ENCODE data around the gene PKNOX2.

Gene PKNOX2

DNA sequence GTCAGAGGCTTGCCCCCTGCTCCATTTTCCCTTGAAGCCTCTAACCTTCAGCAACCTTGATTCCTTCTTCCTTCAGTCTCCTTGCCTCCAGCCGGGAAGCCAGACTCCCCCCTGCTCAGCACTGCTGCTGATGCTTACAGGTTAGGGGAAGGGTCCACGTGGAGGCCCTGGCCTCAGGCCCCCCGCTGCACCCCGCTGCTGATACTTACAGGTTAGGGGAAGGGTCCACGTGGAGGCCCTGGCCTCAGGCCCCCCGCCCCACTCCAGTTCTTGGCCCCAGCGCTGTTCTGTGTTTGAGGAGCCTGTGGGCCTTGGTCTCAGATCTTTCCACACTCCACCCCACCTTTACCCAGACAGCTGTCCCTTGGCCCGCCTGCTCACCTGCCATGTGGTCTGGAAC is 25.6 kb upstream of the PKNOX2 start:
- H3K9me3 ChIP-seq (ENCODE audit: control insufficient read depth, insufficient read depth, low read length), result no peaks in the 10 kb centered on the region
- no peak overlapping the region for H3K27ac ChIP-seq (ENCODE audit: low read length)
- no peaks in the 10 kb centered on the region for H3K36me3 ChIP-seq (ENCODE audit: control insufficient read depth, insufficient read depth, low read length)
- peaks cover 15% of the 10 kb centered on the region; the same call in 1 of the 2 replicates for H3K27me3 ChIP-seq (ENCODE audit: control insufficient read depth, insufficient read depth, low read length)
- no peak for DNase-seq (ENCODE audit: low read depth, low spot score)
- no CpG with 5 or more reads among the region's 8 CpGs for WGBS (ENCODE audit: insufficient coverage, insufficient read length)
- no peak overlapping the region for H3K4me3 ChIP-seq (ENCODE audit: low read length)
- peaks cover 9% of the 10 kb centered on the region for H3K4me1 ChIP-seq (ENCODE audit: control insufficient read depth, insufficient read depth, low read length)

DNA sequence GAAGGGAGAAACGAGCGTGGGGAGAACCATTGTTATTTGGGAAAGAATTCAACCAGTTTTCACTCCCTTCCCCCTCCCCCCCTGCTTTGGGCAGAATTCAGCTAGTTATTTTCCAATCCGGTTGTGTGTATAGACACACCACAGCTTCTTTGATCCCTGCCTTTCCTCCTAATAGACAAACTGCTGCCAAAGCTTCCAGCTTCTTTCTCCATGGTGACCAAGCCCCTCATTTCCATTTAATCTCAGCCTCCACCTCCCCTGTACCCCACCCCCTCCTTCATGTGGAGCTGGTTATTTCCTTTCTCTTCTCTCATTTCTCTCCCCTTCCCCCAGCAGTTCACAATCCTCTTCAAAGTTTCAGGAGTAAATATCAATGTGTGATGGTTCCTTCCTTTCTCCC is 24.8 kb upstream of the PKNOX2 start:
- H3K9me3 ChIP-seq (ENCODE audit: control insufficient read depth, insufficient read depth, low read length), result no peaks in the 10 kb centered on the region
- H3K36me3 ChIP-seq (ENCODE audit: control insufficient read depth, insufficient read depth, low read length), result no peaks in the 10 kb centered on the region
- no peak overlapping the region for H3K27ac ChIP-seq (ENCODE audit: low read length)
- peaks cover 9% of the 10 kb centered on the region for H3K4me1 ChIP-seq (ENCODE audit: control insufficient read depth, insufficient read depth, low read length)
- no peak for DNase-seq (ENCODE audit: low read depth, low spot score)
- peaks cover 17% of the 10 kb centered on the region; the same call in 1 of the 2 replicates for H3K27me3 ChIP-seq (ENCODE audit: control insufficient read depth, insufficient read depth, low read length)
- no peak overlapping the region for H3K4me3 ChIP-seq (ENCODE audit: low read length)
- WGBS (ENCODE audit: insufficient coverage, insufficient read length), result no CpG with 5 or more reads among the region's 3 CpGs

DNA sequence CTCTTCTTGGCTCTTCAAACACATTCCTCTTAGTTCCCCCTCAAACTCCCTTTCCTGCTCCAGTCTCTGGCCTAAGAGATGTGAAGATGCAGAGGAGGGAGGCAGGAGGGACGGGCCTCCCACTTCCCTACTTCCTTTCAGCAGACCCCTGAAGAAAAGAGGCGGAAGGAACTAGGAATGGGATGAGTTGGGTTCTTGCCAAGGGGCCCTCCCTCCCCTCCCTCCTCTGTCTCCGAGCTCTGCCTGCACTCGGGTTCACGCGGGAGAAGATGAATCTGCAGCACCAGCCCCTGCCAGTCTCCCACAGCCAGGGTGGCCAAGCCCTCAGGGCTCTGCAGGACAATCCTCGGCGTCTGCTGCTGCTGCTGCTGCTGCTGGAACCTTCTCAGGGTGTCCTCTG is 24.3 kb upstream of the PKNOX2 start:
- Histone ChIP-seq H3K9me3 (ENCODE audit: control insufficient read depth, insufficient read depth, low read length) (no peaks in the 10 kb centered on the region), H3K4me3 (ENCODE audit: low read length) (no peak overlapping the region), H3K4me1 (ENCODE audit: control insufficient read depth, insufficient read depth, low read length) (peaks cover 9% of the 10 kb centered on the region), H3K27me3 (ENCODE audit: control insufficient read depth, insufficient read depth, low read length) (peaks cover 17% of the 10 kb centered on the region; the same call in 1 of the 2 replicates), H3K27ac (ENCODE audit: low read length) (no peak overlapping the region), H3K36me3 (ENCODE audit: control insufficient read depth, insufficient read depth, low read length) (no peaks in the 10 kb centered on the region)
- WGBS (ENCODE audit: insufficient coverage, insufficient read length), result no CpG with 5 or more reads among the region's 8 CpGs
- DNase-seq (ENCODE audit: low read depth, low spot score), result no peak

DNA sequence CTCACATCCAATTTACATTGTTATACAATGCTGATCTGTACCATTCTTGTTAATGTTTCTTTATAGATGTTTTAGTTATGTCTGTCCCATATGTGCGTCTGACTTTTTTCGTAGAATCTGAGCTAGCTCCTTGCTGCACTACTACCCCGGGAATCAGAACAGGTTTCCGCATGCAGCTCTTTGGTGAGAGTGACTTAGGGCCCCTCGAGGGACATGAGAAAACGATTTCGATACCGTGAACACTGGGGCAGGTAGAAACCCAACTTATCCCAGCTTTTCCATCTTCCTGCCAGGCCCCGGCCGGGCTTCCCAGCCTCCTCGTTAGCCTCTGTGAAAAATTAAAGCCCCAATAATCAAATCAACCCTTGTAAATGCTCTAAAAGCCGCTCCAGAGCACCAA is 23.4 kb upstream of the PKNOX2 start:
- H3K36me3 ChIP-seq (ENCODE audit: control insufficient read depth, insufficient read depth, low read length), result no peaks in the 10 kb centered on the region
- no CpG with 5 or more reads among the region's 12 CpGs for WGBS (ENCODE audit: insufficient coverage, insufficient read length)
- H3K9me3 ChIP-seq (ENCODE audit: control insufficient read depth, insufficient read depth, low read length), result no peaks in the 10 kb centered on the region
- H3K4me3 ChIP-seq (ENCODE audit: low read length), result no peak overlapping the region
- H3K27me3 ChIP-seq (ENCODE audit: control insufficient read depth, insufficient read depth, low read length), result peaks cover 17% of the 10 kb centered on the region; the same call in 1 of the 2 replicates
- peaks cover 9% of the 10 kb centered on the region for H3K4me1 ChIP-seq (ENCODE audit: control insufficient read depth, insufficient read depth, low read length)
- DNase-seq (ENCODE audit: low read depth, low spot score), result no peak
- no peak overlapping the region for H3K27ac ChIP-seq (ENCODE audit: low read length)

DNA sequence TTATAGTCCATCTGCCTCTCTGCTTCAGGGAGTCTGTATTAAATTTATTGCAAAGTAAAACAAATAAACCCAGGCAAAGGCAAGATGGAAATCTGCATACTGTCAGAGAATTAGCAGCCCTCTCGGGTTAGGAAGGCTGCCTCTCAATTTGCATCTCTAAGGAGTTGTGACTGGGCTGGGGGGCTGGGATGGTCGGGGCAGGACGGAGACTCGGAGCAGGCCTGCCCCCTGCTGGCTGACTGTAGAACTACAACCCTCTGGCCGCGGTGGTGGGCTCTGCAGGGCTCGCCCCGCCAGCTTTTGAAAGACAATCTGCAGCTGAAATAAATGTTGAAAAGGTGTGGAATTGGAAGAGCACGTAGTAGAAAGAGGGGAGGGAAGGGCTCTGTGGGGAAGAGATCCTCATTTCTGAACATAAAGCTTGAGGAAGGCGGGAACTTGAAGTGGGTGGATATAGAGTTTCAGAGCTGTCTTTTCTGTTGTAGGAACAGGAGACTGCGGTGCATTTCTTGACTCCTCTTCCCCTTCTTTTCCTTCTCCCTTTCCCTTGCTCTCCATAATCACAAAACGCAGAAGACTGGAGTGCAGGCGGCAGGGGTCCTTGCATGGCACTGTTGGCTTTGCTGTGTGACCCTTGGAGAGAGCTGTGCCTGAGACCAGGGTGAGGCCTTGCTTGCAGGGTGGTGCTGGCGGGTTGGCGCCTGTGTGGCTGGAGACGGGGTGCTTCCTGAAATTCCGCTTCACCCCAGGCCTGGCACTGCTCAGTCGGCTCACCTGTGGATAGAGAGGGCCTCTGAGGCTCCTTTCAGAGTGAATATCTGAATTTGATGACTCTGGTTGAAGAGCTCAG is 22.6 kb upstream of the PKNOX2 start:
- Histone ChIP-seq H3K9me3 (ENCODE audit: control insufficient read depth, insufficient read depth, low read length) (no peaks in the 10 kb centered on the region), H3K27me3 (ENCODE audit: control insufficient read depth, insufficient read depth, low read length) (peaks cover 17% of the 10 kb centered on the region; the same call in 1 of the 2 replicates), H3K4me3 (ENCODE audit: low read length) (no peak overlapping the region), H3K36me3 (ENCODE audit: control insufficient read depth, insufficient read depth, low read length) (no peaks in the 10 kb centered on the region), H3K27ac (ENCODE audit: low read length) (no peak overlapping the region), H3K4me1 (ENCODE audit: control insufficient read depth, insufficient read depth, low read length) (peaks cover 9% of the 10 kb centered on the region)
- WGBS (ENCODE audit: insufficient coverage, insufficient read length), result no CpG with 5 or more reads among the region's 18 CpGs
- peak; percentile 64 for DNase-seq (ENCODE audit: low read depth, low spot score)

DNA sequence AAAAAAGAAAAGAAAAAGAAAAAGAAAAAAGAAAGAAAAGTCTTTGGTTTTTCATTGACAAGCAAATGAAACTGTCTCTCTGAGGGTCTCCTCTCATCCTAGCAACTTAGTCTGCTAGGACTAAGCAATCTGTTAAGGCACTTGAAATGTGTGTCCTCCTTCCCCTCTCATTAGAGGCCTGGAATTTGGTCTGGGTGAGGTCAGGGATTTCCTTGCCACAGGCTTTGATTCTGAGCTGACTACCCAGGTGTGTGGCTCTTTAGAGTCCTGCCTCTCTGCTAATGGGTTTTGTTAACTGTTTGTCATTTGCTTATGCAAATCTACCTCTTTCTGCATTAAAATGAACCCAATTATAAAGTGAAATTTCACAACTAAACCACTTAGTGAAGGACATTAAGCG is 18.3 kb upstream of the PKNOX2 start:
- no peak overlapping the region for H3K4me3 ChIP-seq (ENCODE audit: low read length)
- H3K9me3 ChIP-seq (ENCODE audit: control insufficient read depth, insufficient read depth, low read length), result no peaks in the 10 kb centered on the region
- peaks cover 2% of the 10 kb centered on the region; the same call in 1 of the 2 replicates for H3K27me3 ChIP-seq (ENCODE audit: control insufficient read depth, insufficient read depth, low read length)
- H3K4me1 ChIP-seq (ENCODE audit: control insufficient read depth, insufficient read depth, low read length), result peaks cover 4% of the 10 kb centered on the region; the same call in 1 of the 2 replicates
- DNase-seq (ENCODE audit: low read depth, low spot score), result no peak
- WGBS (ENCODE audit: insufficient coverage, insufficient read length), result no CpG with 5 or more reads among the region's 1 CpG
- no peak overlapping the region for H3K27ac ChIP-seq (ENCODE audit: low read length)
- H3K36me3 ChIP-seq (ENCODE audit: control insufficient read depth, insufficient read depth, low read length), result no peaks in the 10 kb centered on the region

DNA sequence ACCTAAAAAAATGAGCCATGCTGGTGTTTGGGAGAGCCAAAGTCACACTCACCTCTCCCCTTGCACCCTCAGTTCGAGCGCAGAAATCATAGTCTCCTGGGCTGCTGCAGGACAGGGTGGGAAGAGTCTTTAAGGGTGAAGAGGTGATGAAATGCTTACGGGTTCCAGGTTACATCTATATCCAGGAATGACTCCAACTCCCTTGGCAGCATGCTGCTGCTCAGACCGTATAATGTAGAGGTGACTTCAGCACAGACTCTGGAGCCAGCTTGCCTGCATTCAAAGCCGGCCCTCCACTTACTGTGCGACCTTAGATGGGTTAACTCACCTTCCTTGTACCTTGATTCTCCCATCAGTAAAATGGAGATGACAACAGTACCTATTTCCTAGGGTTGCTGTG is 17.3 kb upstream of the PKNOX2 start:
- DNase-seq (ENCODE audit: low read depth, low spot score), result no peak
- Histone ChIP-seq H3K4me1 (ENCODE audit: control insufficient read depth, insufficient read depth, low read length) (peaks cover 2% of the 10 kb centered on the region; the same call in 1 of the 2 replicates), H3K27me3 (ENCODE audit: control insufficient read depth, insufficient read depth, low read length) (peaks cover 2% of the 10 kb centered on the region; the same call in 1 of the 2 replicates), H3K27ac (ENCODE audit: low read length) (no peak overlapping the region), H3K9me3 (ENCODE audit: control insufficient read depth, insufficient read depth, low read length) (no peaks in the 10 kb centered on the region), H3K4me3 (ENCODE audit: low read length) (no peak overlapping the region), H3K36me3 (ENCODE audit: control insufficient read depth, insufficient read depth, low read length) (no peaks in the 10 kb centered on the region)
- no CpG with 5 or more reads among the region's 6 CpGs for WGBS (ENCODE audit: insufficient coverage, insufficient read length)

DNA sequence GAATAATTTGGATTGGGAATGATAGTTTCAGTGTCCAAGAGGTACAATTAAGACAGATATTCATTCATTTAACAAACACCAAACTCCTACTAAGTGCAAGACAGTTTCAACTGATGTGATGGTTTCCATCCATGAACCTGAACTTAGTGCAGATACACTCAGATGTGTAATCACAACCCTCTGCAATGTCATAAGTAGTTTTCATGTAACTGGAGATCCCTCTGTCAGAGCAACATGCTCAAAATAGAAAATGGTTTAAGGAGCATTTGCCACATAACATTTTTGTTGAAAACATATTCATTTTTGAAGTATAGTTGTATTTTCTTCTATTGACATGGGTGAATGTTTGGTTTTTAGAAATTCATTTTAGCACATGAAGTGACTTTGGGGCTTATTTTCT is 16.5 kb upstream of the PKNOX2 start:
- Histone ChIP-seq H3K4me3 (ENCODE audit: low read length) (no peak overlapping the region), H3K36me3 (ENCODE audit: control insufficient read depth, insufficient read depth, low read length) (no peaks in the 10 kb centered on the region), H3K27ac (ENCODE audit: low read length) (no peak overlapping the region), H3K9me3 (ENCODE audit: control insufficient read depth, insufficient read depth, low read length) (no peaks in the 10 kb centered on the region), H3K4me1 (ENCODE audit: control insufficient read depth, insufficient read depth, low read length) (peaks cover 2% of the 10 kb centered on the region; the same call in 1 of the 2 replicates), H3K27me3 (ENCODE audit: control insufficient read depth, insufficient read depth, low read length) (peaks cover 2% of the 10 kb centered on the region; the same call in 1 of the 2 replicates)
- no peak for DNase-seq (ENCODE audit: low read depth, low spot score)

DNA sequence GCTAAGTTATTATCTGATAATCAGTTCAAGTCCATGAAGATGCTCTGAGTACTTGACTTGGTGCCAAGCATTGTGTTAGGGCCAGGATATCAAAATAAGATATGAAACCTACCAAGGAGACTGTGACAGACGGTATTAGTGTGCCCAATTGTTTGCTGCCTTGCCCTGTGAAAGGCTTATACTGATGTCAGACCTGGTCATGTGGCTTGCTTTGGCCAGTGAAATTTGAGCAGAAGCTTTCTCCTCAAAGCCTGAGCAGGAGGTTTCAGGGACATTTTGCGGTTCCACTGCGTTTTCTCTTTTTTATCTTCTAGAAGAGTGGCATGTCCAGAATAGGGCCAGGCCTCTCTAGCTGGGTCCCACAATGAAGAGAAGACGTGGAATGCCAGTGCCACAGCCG is 15.8 kb upstream of the PKNOX2 start:
- H3K4me3 ChIP-seq (ENCODE audit: low read length), result no peak overlapping the region
- no peaks in the 10 kb centered on the region for H3K9me3 ChIP-seq (ENCODE audit: control insufficient read depth, insufficient read depth, low read length)
- peaks cover 2% of the 10 kb centered on the region; the same call in 1 of the 2 replicates for H3K4me1 ChIP-seq (ENCODE audit: control insufficient read depth, insufficient read depth, low read length)
- DNase-seq (ENCODE audit: low read depth, low spot score), result no peak
- WGBS (ENCODE audit: insufficient coverage, insufficient read length), result no CpG with 5 or more reads among the region's 5 CpGs
- no peaks in the 10 kb centered on the region for H3K36me3 ChIP-seq (ENCODE audit: control insufficient read depth, insufficient read depth, low read length)
- H3K27me3 ChIP-seq (ENCODE audit: control insufficient read depth, insufficient read depth, low read length), result peaks cover 2% of the 10 kb centered on the region; the same call in 1 of the 2 replicates
- H3K27ac ChIP-seq (ENCODE audit: low read length), result no peak overlapping the region

DNA sequence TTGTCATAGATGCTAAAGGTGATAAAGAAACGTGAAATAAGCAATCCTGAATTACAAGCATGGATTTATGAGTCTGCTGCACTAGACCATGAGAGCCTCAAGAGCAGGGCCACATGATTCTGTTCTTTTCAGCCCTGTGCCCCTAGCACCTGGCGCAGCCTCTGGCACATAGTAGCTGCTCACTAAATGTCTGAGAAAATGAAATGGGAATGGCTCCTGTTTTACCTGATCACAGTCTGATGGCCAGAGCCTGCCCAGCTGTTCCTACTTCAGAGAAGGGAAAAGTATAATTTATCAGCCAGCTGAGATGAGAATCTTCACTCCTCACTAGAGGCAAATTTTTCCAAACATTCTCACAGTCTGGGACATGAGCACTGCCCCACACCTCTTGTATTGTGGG is 10.7 kb upstream of the PKNOX2 start:
- WGBS (ENCODE audit: insufficient coverage, insufficient read length), result no CpG with 5 or more reads among the region's 2 CpGs

More for the DNA sequence above, 10.7 kb upstream of the PKNOX2 start:
- DNase-seq (ENCODE audit: low read depth, low spot score), result no peak
- Histone ChIP-seq H3K4me1 (ENCODE audit: control insufficient read depth, insufficient read depth, low read length) (no peaks in the 10 kb centered on the region), H3K27ac (ENCODE audit: low read length) (no peak overlapping the region), H3K27me3 (ENCODE audit: control insufficient read depth, insufficient read depth, low read length) (no peaks in the 10 kb centered on the region), H3K36me3 (ENCODE audit: control insufficient read depth, insufficient read depth, low read length) (no peaks in the 10 kb centered on the region), H3K9me3 (ENCODE audit: control insufficient read depth, insufficient read depth, low read length) (no peaks in the 10 kb centered on the region), H3K4me3 (ENCODE audit: low read length) (no peak overlapping the region)

Data from iPS DF 6.9 (cell line).